GM12878 (cell line): ENCODE results near the gene SLCO1A2. TPM values are rescaled to one million over a fixed set of nuclear protein-coding genes. Genes with fewer than 3 reads are reported as not detected.

ENCODE experiments used
- ATAC-seq: fragments of 200-7000 bp; cut with Tn5 transposase; 3 replicates; pipeline ENCODE4 v1.9.1; 2020; ENCODE audit warnings: mild to moderate bottlenecking, moderate library complexity
- BruUV-seq: library from RNA; stranded (reverse); fragments of 400-500 nt; replicated peaks from 2 replicates; lab custom pipeline; 2021; lab: Mats Ljungman, UMichigan
- CTCF ChIA-PET: fragments of 300-600 bp; sonication (Branson Sonifier 250); formaldehyde crosslinking; extraction: SDS; loops from one replicate; lab custom pipeline; 2021; ENCODE audit warnings: inconsistent platforms; lab: Yijun Ruan, JAX
- POLR2A ChIA-PET: fragments of 350-600 bp; formaldehyde crosslinking; extraction: SDS; loops from one replicate; lab custom pipeline; 2021; ENCODE audit warnings: inconsistent platforms; lab: Charles Lee
- RAD21 ChIA-PET: fragments of 300-600 bp; sonication (Branson Sonifier 250); formaldehyde crosslinking; loops from one replicate; lab custom pipeline; 2023; ENCODE audit warnings: antibody characterized with exemption; ENCODE audit not compliant: unreplicated experiment; lab: Charles Lee
- SMC1A ChIA-PET: fragments of 300-600 bp; sonication (Branson Sonifier 250); formaldehyde crosslinking; loops from one replicate; lab custom pipeline; 2023; ENCODE audit not compliant: unreplicated experiment, uncharacterized antibody; lab: Charles Lee
- DNase-seq: peaks from one replicate; pipeline ENCODE4 v3.0.0-alpha.2; 2011; ENCODE audit warnings: low read depth, low spot score
- FAIRE-seq: peaks from 3 replicates; lab custom pipeline; 2011; peaks lifted over from hg19 to GRCh38; lab: Jason Lieb, UNC
- H2AFZ ChIP-seq: 2 replicates; pipeline ENCODE4 v1.6.0; 2011; ENCODE audit warnings: low read depth, low read length, control low read depth; ENCODE audit not compliant: control insufficient read depth
- H3K27ac ChIP-seq: 2 replicates; pipeline ENCODE4 v1.5.1; 2011; ENCODE audit warnings: control low read depth; ENCODE audit not compliant: control insufficient read depth, insufficient read depth
- H3K27me3 ChIP-seq, 2 experiments: replicated peaks in 1 of 2; 2 replicates each; pipeline versions ENCODE4 v1.6.0 to v1.6.1; 2011; ENCODE audit warnings: low read length in 1 of 2; ENCODE audit not compliant: control insufficient read depth in 2 of 2, insufficient read depth in 2 of 2
- H3K36me3 ChIP-seq, 2 experiments: 2 replicates each; pipeline ENCODE4 v1.5.1; 2011; ENCODE audit warnings: low read length in 1 of 2; ENCODE audit not compliant: control insufficient read depth in 2 of 2, insufficient read depth in 2 of 2
- H3K4me1 ChIP-seq: 2 replicates; pipeline ENCODE4 v1.6.1; 2011; ENCODE audit warnings: mild to moderate bottlenecking, low read length, moderate library complexity, mixed read lengths; ENCODE audit not compliant: control insufficient read depth, insufficient read depth
- H3K4me2 ChIP-seq: 2 replicates; pipeline ENCODE4 v1.6.0; 2011; ENCODE audit warnings: control low read depth; ENCODE audit not compliant: control insufficient read depth, insufficient read depth
- H3K4me3 ChIP-seq: fragments of 200-600 bp; sonication (generic); 2 replicates; pipeline ENCODE4 v1.5.1; 2016
- H3K79me2 ChIP-seq: 2 replicates; pipeline ENCODE4 v1.6.0; 2011; ENCODE audit warnings: low read length; ENCODE audit not compliant: control insufficient read depth, insufficient read depth
- H3K9ac ChIP-seq: 2 replicates; pipeline ENCODE4 v1.8.0; 2011; ENCODE audit warnings: low read length, control low read depth, mixed read lengths; ENCODE audit not compliant: control insufficient read depth, insufficient read depth
- H3K9me3 ChIP-seq: replicated peaks from 3 replicates; pipeline ENCODE4 v1.5.1; 2011; ENCODE audit warnings: mild to moderate bottlenecking, low read length; ENCODE audit not compliant: control insufficient read depth, insufficient read depth
- H4K20me1 ChIP-seq: 2 replicates; pipeline ENCODE4 v1.6.0; 2011; ENCODE audit not compliant: control insufficient read depth, insufficient read depth
- BMI1 ChIP-seq: fragments of 450-650 bp; IDR thresholded peaks from 2 replicates; pipeline ENCODE4 v1.6.1; 2016; ENCODE audit warnings: mild to moderate bottlenecking, moderate library complexity, borderline replicate concordance
- CEBPB ChIP-seq, 2 experiments: fragments of 150-350 bp in 1 of 2; IDR thresholded peaks; 2 replicates each; pipeline ENCODE4 v1.6.1; 2012 to 2014; ENCODE audit warnings: low read depth in 2 of 2, low read length in 2 of 2, borderline replicate concordance in 1 of 2, inconsistent platforms in 1 of 2
- KAT2A ChIP-seq: conservative IDR thresholded peaks from 2 replicates; pipeline ENCODE4 v1.6.1; 2011; ENCODE audit warnings: low read depth, low read length; ENCODE audit not compliant: control insufficient read depth
- MTA2 ChIP-seq: fragments of 450-650 bp; IDR thresholded peaks from 2 replicates; pipeline ENCODE4 v1.6.1; 2016; ENCODE audit warnings: low read depth, mild to moderate bottlenecking, moderate library complexity
- POLR2AphosphoS5 ChIP-seq: IDR thresholded peaks from 2 replicates; pipeline ENCODE4 v1.6.1; 2011; ENCODE audit warnings: mild to moderate bottlenecking, low read length, inconsistent platforms
- WGBS: methylation state at CpG from one replicate; pipeline ENCODE4 v1.1.6; 2016; ENCODE audit warnings: low lambda C conversion rate; ENCODE audit not compliant: insufficient replicate concordance, insufficient coverage; ENCODE audit errors: missing lambda C conversion rate; 5-methylcytosine and 5-hydroxymethylcytosine counted together
- in situ Hi-C: fragments of 300-500 bp; cut with MboI; formaldehyde crosslinking; loops from 9 replicates; pipeline ENCODE4 v1.14.3; 2018; ENCODE audit warnings: mixed read lengths
- intact Hi-C: fragments of 100-400 bp; cut with micrococcal nuclease; formaldehyde crosslinking; loops from one replicate; pipeline ENCODE4 v1.14.2; 2022; ENCODE audit not compliant: unreplicated experiment
- polyA plus RNA-seq, 11 experiments: library from polyadenylated mRNA; depleted of rRNA in 4 of 11; unstranded in 6 of 11; stranded (reverse) in 5 of 11; fragments of >200 nt; fragmentation: Nextera tagmentation in 4 of 11; fragmentation: Illumina TruSeq in 1 of 11; extraction: Ambion mirVana in 4 of 11; extraction: Trizol in 1 of 11; gene quantifications; 1 replicate in 1 of 11; 2 replicates in 10 of 11; pipeline versions ENCODE4 v1.2.1 to v1.2.3, GENCODE V29; 2011 to 2016; ENCODE audit warnings: inconsistent platforms in 2 of 11, missing spikeins in 2 of 11, low read depth in 1 of 11
- total RNA-seq, 4 experiments: library from RNA; depleted of rRNA in 3 of 4; stranded (reverse); fragments of >200 nt in 3 of 4; fragmentation: Illumina TruSeq in 1 of 4; extraction: Trizol in 1 of 4; gene quantifications; 2 replicates each; pipeline versions ENCODE4 v1.2.1 to v1.2.3, GENCODE V29; 2013 to 2021
- TF ChIP-seq, protein P1 (sequence below), 3 experiments: IDR thresholded peaks in 2 of 3; conservative IDR thresholded peaks in 1 of 3; 2 replicates each; pipeline ENCODE4 v1.5.1; 2011; ENCODE audit warnings: low read depth in 3 of 3, low read length in 3 of 3, mild to moderate bottlenecking in 3 of 3, control low read depth in 2 of 3, moderate library complexity in 2 of 3, inconsistent platforms in 1 of 3, mixed read lengths in 1 of 3; ENCODE audit not compliant: control insufficient read depth in 2 of 3, insufficient read depth in 1 of 3; ENCODE audit errors: extremely low read depth in 1 of 3

SLCO1A2 gene
- total and polyA plus RNA-seq, 10 of the 15 experiments (the other 5 are each of a cell fraction or from before 2014, with no cell fraction given) = not detected

DNA sequence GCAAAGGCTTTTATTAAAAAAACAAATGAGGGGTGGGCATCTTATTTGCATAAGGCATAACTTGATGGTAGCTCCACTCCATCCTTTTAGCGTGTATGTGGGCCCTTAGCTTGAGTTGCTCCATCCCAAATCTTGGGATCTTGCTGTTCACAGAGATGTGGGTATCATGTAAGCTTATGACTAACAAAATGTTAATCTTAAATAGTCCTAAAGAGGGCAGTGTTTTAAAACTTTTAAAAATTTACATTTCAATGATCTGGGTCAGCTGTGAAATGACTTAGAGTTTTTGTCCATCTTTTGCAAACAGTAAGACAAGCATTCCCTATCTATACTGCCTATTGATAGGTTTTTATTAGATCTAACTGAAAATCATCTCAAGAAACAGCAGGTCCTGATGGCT, 86.0 kb downstream of the SLCO1A2 start:
- Histone ChIP-seq H3K4me2 (no peak overlapping the region), H3K9me3 (no peaks in the 10 kb centered on the region), H2AFZ (no peak overlapping the region), H3K4me3 (no peak overlapping the region), H3K4me1 (no peaks in the 10 kb centered on the region), H4K20me1 (no peaks in the 10 kb centered on the region), H3K9ac (no peak overlapping the region), H3K36me3 (no peaks in the 10 kb centered on the region), H3K27me3 (no peaks in the 10 kb centered on the region), H3K79me2 (no peaks in the 10 kb centered on the region), H3K27ac (no peak overlapping the region)
- FAIRE-seq (no peak), DNase-seq (no peak), ATAC-seq (peak; percentile 56; the same call in 2 of the 3 replicates)
- in situ Hi-C loops = loop anchor here (5.0 kb wide), 1 partner anchor 434 kb away; no protein-coding TSS in a partner anchor
- POLR2A ChIA-PET = no interaction called here
- RAD21 ChIA-PET = interaction anchor here (0.7 to 1.8 kb wide), 4 partner anchors 189 to 1645 kb away, joined by 3 to 7 read pairs (median 4); partner anchors contain the start of gene PYROXD1
- intact Hi-C loops = loop anchor here (2.0 kb wide), 1 partner anchor 432 kb away; no protein-coding TSS in a partner anchor
- SMC1A ChIA-PET = interaction anchor here (0.8 to 1.6 kb wide), 3 partner anchors 9 to 449 kb away, joined by 4 to 7 read pairs (median 4); no protein-coding TSS in a partner anchor
- TF ChIP-seq KAT2A = no peak
- TF ChIP-seq CEBPB (IDR thresholded peaks at IDR 0.05; ENCODE audit: borderline replicate concordance in 1 of 2, low read depth in 2 of 2, low read length in 2 of 2) = no peak
- TF ChIP-seq BMI1 = no peak
- TF ChIP-seq MTA2 = no peak
- TF ChIP-seq, protein P1, sequence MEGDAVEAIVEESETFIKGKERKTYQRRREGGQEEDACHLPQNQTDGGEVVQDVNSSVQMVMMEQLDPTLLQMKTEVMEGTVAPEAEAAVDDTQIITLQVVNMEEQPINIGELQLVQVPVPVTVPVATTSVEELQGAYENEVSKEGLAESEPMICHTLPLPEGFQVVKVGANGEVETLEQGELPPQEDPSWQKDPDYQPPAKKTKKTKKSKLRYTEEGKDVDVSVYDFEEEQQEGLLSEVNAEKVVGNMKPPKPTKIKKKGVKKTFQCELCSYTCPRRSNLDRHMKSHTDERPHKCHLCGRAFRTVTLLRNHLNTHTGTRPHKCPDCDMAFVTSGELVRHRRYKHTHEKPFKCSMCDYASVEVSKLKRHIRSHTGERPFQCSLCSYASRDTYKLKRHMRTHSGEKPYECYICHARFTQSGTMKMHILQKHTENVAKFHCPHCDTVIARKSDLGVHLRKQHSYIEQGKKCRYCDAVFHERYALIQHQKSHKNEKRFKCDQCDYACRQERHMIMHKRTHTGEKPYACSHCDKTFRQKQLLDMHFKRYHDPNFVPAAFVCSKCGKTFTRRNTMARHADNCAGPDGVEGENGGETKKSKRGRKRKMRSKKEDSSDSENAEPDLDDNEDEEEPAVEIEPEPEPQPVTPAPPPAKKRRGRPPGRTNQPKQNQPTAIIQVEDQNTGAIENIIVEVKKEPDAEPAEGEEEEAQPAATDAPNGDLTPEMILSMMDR (IDR thresholded peaks at IDR 0.05 in 2 of 3, conservative IDR thresholded peaks at IDR 0.05 in 1 of 3; ENCODE audit: control insufficient read depth in 2 of 3, extremely low read depth in 1 of 3, insufficient read depth in 1 of 3, low read depth in 3 of 3, low read length in 3 of 3) = peak in 1 of 3 experiments; percentile 18; a peak in 2 of 6 replicates
- no peak for TF ChIP-seq POLR2AphosphoS5
- BruUV-seq = no TSS peak
- 0% methylated on average over 1 of the region's 1 CpG for WGBS
- CTCF ChIA-PET = interaction anchor here (1.0 to 2.5 kb wide), 5 partner anchors 422 to 770 kb away, joined by 3 to 30 read pairs (median 6); no protein-coding TSS in a partner anchor
